HepG2 (cell line): ENCODE data around the gene MAVS. TPM values are rescaled to one million over a fixed set of nuclear protein-coding genes. Genes with fewer than 3 reads are reported as not detected.

Source experiments
- CREM ChIP-seq, 2 experiments: sonication (generic) in 1 of 2; formaldehyde crosslinking in 1 of 2; IDR thresholded peaks; 2 replicates each; pipeline versions ENCODE4 v1.4.0 to v1.6.1; 2016 to 2020; ENCODE audit warnings: antibody characterized with exemption in 1 of 2, mild to moderate bottlenecking in 1 of 2, missing genetic modification reagents in 1 of 2
- KMT2A ChIP-seq: sonication (generic); formaldehyde crosslinking; IDR thresholded peaks from 2 replicates; pipeline ENCODE4 v1.4.0; 2020; ENCODE audit warnings: missing genetic modification reagents
- NFRKB ChIP-seq: fragments of 450-650 bp; IDR thresholded peaks from 2 replicates; pipeline ENCODE4 v1.6.1; 2017
- NR1H2 ChIP-seq: sonication (generic); formaldehyde crosslinking; IDR thresholded peaks from 2 replicates; pipeline ENCODE4 v1.8.1; 2022; ENCODE audit warnings: low read depth, missing genetic modification reagents, borderline replicate concordance
- POGZ ChIP-seq: sonication (generic); formaldehyde crosslinking; IDR thresholded peaks from 2 replicates; pipeline ENCODE4 v1.4.0; 2020; ENCODE audit warnings: mild to moderate bottlenecking, missing genetic modification reagents
- SMARCE1 ChIP-seq: fragments of 450-650 bp; IDR thresholded peaks from 2 replicates; pipeline ENCODE4 v1.6.1; 2017; ENCODE audit warnings: borderline replicate concordance
- STAT5B ChIP-seq: sonication (generic); formaldehyde crosslinking; IDR thresholded peaks from 2 replicates; pipeline ENCODE4 v1.4.0; 2020; ENCODE audit warnings: missing genetic modification reagents
- TMF1 ChIP-seq: sonication (generic); formaldehyde crosslinking; IDR thresholded peaks from 2 replicates; pipeline ENCODE4 v1.8.1; 2022; ENCODE audit warnings: low read depth, missing genetic modification reagents
- ZBTB3 ChIP-seq: sonication (generic); formaldehyde crosslinking; IDR thresholded peaks from 2 replicates; pipeline ENCODE4 v1.4.0; 2020; ENCODE audit warnings: low read depth, mild to moderate bottlenecking, moderate library complexity, missing genetic modification reagents, borderline replicate concordance
- ZBTB42 ChIP-seq: sonication (generic); formaldehyde crosslinking; IDR thresholded peaks from 2 replicates; pipeline ENCODE4 v1.5.0; 2020; ENCODE audit warnings: mild to moderate bottlenecking, missing genetic modification reagents
- ZMAT3 ChIP-seq: sonication (generic); formaldehyde crosslinking; conservative IDR thresholded peaks from 2 replicates; pipeline ENCODE4 v1.7.0; 2021; ENCODE audit warnings: missing genetic modification reagents
- ZMYM2 ChIP-seq: sonication (generic); formaldehyde crosslinking; IDR thresholded peaks from 2 replicates; pipeline ENCODE4 v1.8.0; 2022; ENCODE audit warnings: mild to moderate bottlenecking, missing genetic modification reagents
- ZNF138 ChIP-seq: sonication (generic); formaldehyde crosslinking; IDR thresholded peaks from 2 replicates; pipeline ENCODE4 v1.5.0; 2020; ENCODE audit warnings: mild to moderate bottlenecking, low read depth, missing genetic modification reagents
- ZNF292 ChIP-seq: sonication (generic); formaldehyde crosslinking; IDR thresholded peaks from 2 replicates; pipeline ENCODE4 v1.8.1; 2022; ENCODE audit warnings: mild to moderate bottlenecking, low read depth, missing genetic modification reagents, borderline replicate concordance
- ZNF780A ChIP-seq: sonication (generic); formaldehyde crosslinking; IDR thresholded peaks from 2 replicates; pipeline ENCODE4 v1.8.0; 2022; ENCODE audit warnings: mild to moderate bottlenecking, missing genetic modification reagents, moderate library complexity
- ZNF788 ChIP-seq: sonication (generic); formaldehyde crosslinking; IDR thresholded peaks from 2 replicates; pipeline ENCODE4 v1.5.0; 2020; ENCODE audit warnings: mild to moderate bottlenecking, missing genetic modification reagents, borderline replicate concordance
- ZSCAN9 ChIP-seq: IDR thresholded peaks from 2 replicates; pipeline ENCODE4 v1.6.1; 2016; ENCODE audit warnings: borderline replicate concordance
- polyA plus RNA-seq, 8 experiments: library from polyadenylated mRNA; depleted of rRNA in 3 of 8; stranded (reverse) in 7 of 8; unstranded in 1 of 8; fragments of >200 nt; fragmentation: Illumina TruSeq in 4 of 8; extraction: Trizol in 4 of 8; gene quantifications; 2 replicates each; pipeline versions ENCODE4 v1.2.1 to v1.2.3, GENCODE V29; 2011 to 2016; ENCODE audit warnings: low read depth in 4 of 8, missing spikeins in 1 of 8, mixed read lengths in 1 of 8; ENCODE audit not compliant: insufficient read depth in 1 of 8
- total RNA-seq, 5 experiments: library from RNA; depleted of rRNA; stranded (reverse); fragments of >200 nt; fragmentation: Illumina TruSeq; extraction: Trizol; gene quantifications; 2 replicates each; pipeline ENCODE4 v1.2.3, GENCODE V29; 2016; ENCODE audit warnings: low read depth in 1 of 5
- TF ChIP-seq, protein P1 (sequence below): sonication (generic); formaldehyde crosslinking; IDR thresholded peaks from 2 replicates; pipeline ENCODE4 v1.4.0; 2020; ENCODE audit warnings: missing genetic modification reagents, mild to moderate bottlenecking, borderline replicate concordance
- TF ChIP-seq, protein P2 (sequence below): IDR thresholded peaks from 2 replicates; pipeline ENCODE4 v1.6.1; 2016; ENCODE audit warnings: missing compliant biosample characterization, missing genetic modification reagents, borderline replicate concordance
- TF ChIP-seq, protein P3 (sequence below): sonication (generic); formaldehyde crosslinking; IDR thresholded peaks from 2 replicates; pipeline ENCODE4 v1.5.0; 2020; ENCODE audit warnings: missing genetic modification reagents
- TF ChIP-seq, protein P4 (sequence below): sonication (generic); formaldehyde crosslinking; IDR thresholded peaks from 2 replicates; pipeline ENCODE4 v1.5.1; 2020; ENCODE audit warnings: mild to moderate bottlenecking, missing genetic modification reagents, moderate library complexity
- TF ChIP-seq, protein P5 (sequence below): sonication (generic); formaldehyde crosslinking; IDR thresholded peaks from 2 replicates; pipeline ENCODE4 v1.5.0; 2020; ENCODE audit warnings: mild to moderate bottlenecking, missing genetic modification reagents, moderate library complexity

MAVS gene
- total and polyA plus RNA-seq, 2 of the 13 experiments (the other 11 are each of a cell fraction or from before 2014, with no cell fraction given), result 27.3 to 36.6 TPM

DNA sequence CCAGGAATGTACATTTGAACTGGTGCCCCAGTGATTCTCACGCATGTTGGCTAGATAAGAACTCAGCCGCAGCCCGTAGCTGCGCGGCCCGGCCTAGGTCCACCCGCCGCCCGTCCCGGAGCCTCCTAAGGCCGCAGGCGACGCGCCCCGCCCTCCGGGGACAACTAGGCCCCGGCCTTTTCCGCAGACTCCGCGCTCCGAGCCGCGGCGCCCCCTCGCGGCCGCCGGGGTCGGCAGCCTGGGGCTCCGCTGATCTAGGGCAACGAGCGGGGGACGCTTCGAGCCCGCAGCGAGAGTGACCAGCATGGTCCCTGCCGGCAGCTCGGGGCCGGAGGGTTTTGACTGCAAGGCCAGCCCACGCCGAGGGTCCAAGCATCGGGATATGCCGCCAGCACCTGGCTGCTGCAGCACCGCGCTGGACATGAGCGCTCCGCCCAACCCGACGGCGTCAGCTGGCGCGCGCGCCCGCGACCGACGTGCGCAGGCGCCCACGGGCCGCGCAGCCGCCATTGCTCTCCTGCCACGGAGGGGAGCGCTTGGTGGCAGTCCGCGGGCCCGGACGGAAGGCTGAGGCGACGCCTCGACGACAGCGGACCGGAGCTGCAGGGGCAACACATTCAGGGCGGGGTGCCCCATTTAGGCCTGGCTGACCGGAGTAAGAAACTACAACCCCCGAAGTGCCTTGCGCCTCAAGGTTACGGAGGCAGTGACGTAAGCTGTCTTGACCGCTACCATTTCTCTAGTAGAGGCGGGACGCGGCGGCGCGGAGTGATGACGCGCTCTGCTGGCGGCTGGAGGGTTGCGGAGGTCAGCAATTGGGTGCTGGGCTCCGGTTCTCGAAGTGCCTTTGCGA, 26.4 kb upstream of the MAVS start, which contains the start of gene AP5S1 (continued):
- TF ChIP-seq, protein P1, sequence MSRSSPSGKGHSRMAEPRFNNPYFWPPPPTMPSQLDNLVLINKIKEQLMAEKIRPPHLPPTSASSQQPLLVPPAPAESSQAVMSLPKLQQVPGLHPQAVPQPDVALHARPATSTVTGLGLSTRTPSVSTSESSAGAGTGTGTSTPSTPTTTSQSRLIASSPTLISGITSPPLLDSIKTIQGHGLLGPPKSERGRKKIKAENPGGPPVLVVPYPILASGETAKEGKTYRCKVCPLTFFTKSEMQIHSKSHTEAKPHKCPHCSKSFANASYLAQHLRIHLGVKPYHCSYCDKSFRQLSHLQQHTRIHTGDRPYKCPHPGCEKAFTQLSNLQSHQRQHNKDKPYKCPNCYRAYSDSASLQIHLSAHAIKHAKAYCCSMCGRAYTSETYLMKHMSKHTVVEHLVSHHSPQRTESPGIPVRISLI, result peak; percentile 72; the same call in 1 of the 2 replicates
- peak; percentile 82; the same call in 1 of the 2 replicates for TF ChIP-seq ZNF138 (CRISPR knock-in tag)
- TF ChIP-seq, protein P2, sequence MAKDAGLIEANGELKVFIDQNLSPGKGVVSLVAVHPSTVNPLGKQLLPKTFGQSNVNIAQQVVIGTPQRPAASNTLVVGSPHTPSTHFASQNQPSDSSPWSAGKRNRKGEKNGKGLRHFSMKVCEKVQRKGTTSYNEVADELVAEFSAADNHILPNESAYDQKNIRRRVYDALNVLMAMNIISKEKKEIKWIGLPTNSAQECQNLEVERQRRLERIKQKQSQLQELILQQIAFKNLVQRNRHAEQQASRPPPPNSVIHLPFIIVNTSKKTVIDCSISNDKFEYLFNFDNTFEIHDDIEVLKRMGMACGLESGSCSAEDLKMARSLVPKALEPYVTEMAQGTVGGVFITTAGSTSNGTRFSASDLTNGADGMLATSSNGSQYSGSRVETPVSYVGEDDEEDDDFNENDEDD (CRISPR knock-in tag), result peak; percentile 78
- peak; percentile 96 for TF ChIP-seq ZBTB3 (CRISPR knock-in tag)
- TF ChIP-seq TMF1 (CRISPR knock-in tag), result no peak; the same call in 1 of the 2 replicates
- TF ChIP-seq NFRKB, result peak; percentile 42; the same call in 1 of the 2 replicates
- TF ChIP-seq POGZ (CRISPR knock-in tag), result peak; percentile 96
- no peak for TF ChIP-seq ZNF292 (CRISPR knock-in tag)
- TF ChIP-seq ZSCAN9, result peak; percentile 82; the same call in 1 of the 2 replicates
- TF ChIP-seq NR1H2 (CRISPR knock-in tag), result peak; percentile 93; the same call in 1 of the 2 replicates
- TF ChIP-seq ZNF788 (CRISPR knock-in tag), result peak; percentile 92
- TF ChIP-seq, protein P3, sequence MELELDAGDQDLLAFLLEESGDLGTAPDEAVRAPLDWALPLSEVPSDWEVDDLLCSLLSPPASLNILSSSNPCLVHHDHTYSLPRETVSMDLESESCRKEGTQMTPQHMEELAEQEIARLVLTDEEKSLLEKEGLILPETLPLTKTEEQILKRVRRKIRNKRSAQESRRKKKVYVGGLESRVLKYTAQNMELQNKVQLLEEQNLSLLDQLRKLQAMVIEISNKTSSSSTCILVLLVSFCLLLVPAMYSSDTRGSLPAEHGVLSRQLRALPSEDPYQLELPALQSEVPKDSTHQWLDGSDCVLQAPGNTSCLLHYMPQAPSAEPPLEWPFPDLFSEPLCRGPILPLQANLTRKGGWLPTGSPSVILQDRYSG (CRISPR knock-in tag), result peak; percentile 98
- 0 out of 2 replicates have a peak, but pooled peaks have one; percentile 91 for TF ChIP-seq ZNF780A (CRISPR knock-in tag)
- peak; percentile 78; the same call in 1 of the 2 replicates for TF ChIP-seq STAT5B (CRISPR knock-in tag)
- no peak for TF ChIP-seq SMARCE1
- peak; percentile 73 for TF ChIP-seq KMT2A (CRISPR knock-in tag)
- TF ChIP-seq CREM (IDR thresholded peaks at IDR 0.05), result peak; percentile 100
- peak; percentile 98 for TF ChIP-seq CREM (CRISPR knock-in tag; IDR thresholded peaks at IDR 0.05)
- TF ChIP-seq ZMYM2 (CRISPR knock-in tag), result no peak
- TF ChIP-seq ZMAT3 (CRISPR knock-in tag), result peak; percentile 99
- TF ChIP-seq, protein P4, sequence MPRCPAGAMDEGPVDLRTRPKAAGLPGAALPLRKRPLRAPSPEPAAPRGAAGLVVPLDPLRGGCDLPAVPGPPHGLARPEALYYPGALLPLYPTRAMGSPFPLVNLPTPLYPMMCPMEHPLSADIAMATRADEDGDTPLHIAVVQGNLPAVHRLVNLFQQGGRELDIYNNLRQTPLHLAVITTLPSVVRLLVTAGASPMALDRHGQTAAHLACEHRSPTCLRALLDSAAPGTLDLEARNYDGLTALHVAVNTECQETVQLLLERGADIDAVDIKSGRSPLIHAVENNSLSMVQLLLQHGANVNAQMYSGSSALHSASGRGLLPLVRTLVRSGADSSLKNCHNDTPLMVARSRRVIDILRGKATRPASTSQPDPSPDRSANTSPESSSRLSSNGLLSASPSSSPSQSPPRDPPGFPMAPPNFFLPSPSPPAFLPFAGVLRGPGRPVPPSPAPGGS, result peak; percentile 88; the same call in 1 of the 2 replicates
- peak; percentile 83 for TF ChIP-seq ZBTB42 (CRISPR knock-in tag)
- TF ChIP-seq, protein P5, sequence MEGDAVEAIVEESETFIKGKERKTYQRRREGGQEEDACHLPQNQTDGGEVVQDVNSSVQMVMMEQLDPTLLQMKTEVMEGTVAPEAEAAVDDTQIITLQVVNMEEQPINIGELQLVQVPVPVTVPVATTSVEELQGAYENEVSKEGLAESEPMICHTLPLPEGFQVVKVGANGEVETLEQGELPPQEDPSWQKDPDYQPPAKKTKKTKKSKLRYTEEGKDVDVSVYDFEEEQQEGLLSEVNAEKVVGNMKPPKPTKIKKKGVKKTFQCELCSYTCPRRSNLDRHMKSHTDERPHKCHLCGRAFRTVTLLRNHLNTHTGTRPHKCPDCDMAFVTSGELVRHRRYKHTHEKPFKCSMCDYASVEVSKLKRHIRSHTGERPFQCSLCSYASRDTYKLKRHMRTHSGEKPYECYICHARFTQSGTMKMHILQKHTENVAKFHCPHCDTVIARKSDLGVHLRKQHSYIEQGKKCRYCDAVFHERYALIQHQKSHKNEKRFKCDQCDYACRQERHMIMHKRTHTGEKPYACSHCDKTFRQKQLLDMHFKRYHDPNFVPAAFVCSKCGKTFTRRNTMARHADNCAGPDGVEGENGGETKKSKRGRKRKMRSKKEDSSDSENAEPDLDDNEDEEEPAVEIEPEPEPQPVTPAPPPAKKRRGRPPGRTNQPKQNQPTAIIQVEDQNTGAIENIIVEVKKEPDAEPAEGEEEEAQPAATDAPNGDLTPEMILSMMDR (CRISPR knock-in tag), result peak; percentile 97
